Neural progenitor cell (in vitro differentiated cells): ENCODE measurements around the gene CEACAM16.

Source experiments
- EZH2 ChIP-seq: fragments of 200-600 bp; sonication (generic); IDR thresholded peaks from 2 replicates; pipeline ENCODE4 v1.6.1; 2017; ENCODE audit warnings: antibody characterized with exemption, mild to moderate bottlenecking, moderate library complexity
- EZH2phosphoT487 ChIP-seq: fragments of 200-600 bp; sonication (generic); IDR thresholded peaks from 2 replicates; pipeline ENCODE4 v1.6.1; 2017; ENCODE audit warnings: antibody characterized with exemption
- TF ChIP-seq, protein P1 (sequence below): fragments of 200-600 bp; sonication (generic); IDR thresholded peaks from 2 replicates; pipeline ENCODE4 v1.5.1; 2017; ENCODE audit warnings: antibody characterized with exemption, mild to moderate bottlenecking

DNA sequence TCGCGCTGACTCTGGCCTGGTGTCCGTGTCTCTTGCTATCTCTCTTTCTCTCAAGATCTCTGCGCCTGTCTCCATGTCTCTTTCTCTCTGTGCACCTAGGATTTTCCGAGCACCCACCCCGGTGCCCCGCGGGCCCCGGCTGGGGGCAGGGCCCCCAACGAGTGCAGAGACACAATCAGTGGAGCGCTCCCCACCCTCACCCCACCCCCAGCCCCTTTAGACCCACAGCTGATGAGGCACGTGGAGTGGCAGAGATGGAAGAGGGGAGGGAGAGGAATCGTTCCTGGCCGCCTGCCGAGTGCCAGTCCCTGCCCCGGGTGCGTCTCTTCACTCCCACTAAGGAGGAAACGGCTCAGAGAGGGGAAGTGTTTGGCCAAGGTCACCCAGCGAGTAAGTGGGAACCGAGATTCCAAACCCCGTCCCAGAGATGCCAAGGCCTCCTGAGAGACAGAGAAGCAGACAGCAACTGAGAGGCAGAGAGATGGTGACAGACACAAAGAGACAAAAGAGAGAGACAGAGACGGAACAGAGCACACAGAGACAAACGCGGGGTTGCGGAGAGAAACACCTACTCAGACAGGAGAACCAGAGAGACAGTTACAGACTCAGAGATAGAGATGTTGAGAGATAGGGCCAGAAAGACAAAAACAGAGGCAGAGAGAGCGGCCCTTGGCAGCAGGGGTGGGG is 48.9 kb downstream of the CEACAM16 start:
- TF ChIP-seq EZH2 (peak; percentile 79), EZH2phosphoT487 (peak; percentile 67)
- TF ChIP-seq, protein P1, sequence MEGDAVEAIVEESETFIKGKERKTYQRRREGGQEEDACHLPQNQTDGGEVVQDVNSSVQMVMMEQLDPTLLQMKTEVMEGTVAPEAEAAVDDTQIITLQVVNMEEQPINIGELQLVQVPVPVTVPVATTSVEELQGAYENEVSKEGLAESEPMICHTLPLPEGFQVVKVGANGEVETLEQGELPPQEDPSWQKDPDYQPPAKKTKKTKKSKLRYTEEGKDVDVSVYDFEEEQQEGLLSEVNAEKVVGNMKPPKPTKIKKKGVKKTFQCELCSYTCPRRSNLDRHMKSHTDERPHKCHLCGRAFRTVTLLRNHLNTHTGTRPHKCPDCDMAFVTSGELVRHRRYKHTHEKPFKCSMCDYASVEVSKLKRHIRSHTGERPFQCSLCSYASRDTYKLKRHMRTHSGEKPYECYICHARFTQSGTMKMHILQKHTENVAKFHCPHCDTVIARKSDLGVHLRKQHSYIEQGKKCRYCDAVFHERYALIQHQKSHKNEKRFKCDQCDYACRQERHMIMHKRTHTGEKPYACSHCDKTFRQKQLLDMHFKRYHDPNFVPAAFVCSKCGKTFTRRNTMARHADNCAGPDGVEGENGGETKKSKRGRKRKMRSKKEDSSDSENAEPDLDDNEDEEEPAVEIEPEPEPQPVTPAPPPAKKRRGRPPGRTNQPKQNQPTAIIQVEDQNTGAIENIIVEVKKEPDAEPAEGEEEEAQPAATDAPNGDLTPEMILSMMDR: no peak
